ENCODE data around the gene TRIM38. TPM values are rescaled to one million over a fixed set of nuclear protein-coding genes. Genes with fewer than 3 reads are reported as not detected.

The TRIM38 gene
- total RNA-seq, 1 donor from 2014 or later, result 15.8 TPM

DNA sequence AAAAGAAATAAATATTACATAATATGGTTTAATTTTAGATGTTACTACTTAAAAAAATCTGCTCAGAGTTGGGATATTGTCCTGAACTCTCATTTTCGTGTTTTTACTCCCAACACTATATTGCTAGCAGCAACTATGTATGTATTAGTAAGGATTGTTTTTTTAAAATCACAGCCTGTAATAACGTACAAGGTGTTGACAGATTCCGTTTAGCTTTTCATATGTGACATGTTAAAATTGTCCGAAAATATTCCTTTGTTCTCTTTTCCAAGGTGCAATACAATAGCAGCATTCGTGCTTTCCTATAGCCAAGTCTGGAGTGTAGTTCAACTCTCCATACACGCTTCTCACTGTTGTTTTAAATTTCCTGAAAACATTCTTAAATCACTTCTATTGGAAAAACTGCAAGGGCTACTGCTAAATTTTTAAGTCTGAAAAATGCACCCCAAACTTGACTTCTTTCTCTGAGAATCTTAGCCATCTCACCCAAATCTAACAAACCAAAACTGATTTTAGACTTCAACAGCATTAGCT lies 65.7 kb downstream of the TRIM38 start:
- peak overlapping the region; percentile 79 for H3K27ac Mint-ChIP-seq
- no peak for DNase-seq (ENCODE audit: low spot score in 2 of 2, unreplicated experiment in 2 of 2)
- no peak overlapping the region for H3K4me3 Mint-ChIP-seq
- TF ChIP-seq, protein P1, sequence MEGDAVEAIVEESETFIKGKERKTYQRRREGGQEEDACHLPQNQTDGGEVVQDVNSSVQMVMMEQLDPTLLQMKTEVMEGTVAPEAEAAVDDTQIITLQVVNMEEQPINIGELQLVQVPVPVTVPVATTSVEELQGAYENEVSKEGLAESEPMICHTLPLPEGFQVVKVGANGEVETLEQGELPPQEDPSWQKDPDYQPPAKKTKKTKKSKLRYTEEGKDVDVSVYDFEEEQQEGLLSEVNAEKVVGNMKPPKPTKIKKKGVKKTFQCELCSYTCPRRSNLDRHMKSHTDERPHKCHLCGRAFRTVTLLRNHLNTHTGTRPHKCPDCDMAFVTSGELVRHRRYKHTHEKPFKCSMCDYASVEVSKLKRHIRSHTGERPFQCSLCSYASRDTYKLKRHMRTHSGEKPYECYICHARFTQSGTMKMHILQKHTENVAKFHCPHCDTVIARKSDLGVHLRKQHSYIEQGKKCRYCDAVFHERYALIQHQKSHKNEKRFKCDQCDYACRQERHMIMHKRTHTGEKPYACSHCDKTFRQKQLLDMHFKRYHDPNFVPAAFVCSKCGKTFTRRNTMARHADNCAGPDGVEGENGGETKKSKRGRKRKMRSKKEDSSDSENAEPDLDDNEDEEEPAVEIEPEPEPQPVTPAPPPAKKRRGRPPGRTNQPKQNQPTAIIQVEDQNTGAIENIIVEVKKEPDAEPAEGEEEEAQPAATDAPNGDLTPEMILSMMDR (IDR thresholded peaks at IDR 0.05; ENCODE audit: unreplicated experiment), result no peak
- peaks cover 50% of the 10 kb centered on the region for H3K4me1 Mint-ChIP-seq
- H3K36me3 Mint-ChIP-seq, result no peaks in the 10 kb centered on the region
- no peaks in the 10 kb centered on the region for H3K27me3 Mint-ChIP-seq (ENCODE audit: low read depth)
- no peaks in the 10 kb centered on the region for H3K9me3 Mint-ChIP-seq

DNA sequence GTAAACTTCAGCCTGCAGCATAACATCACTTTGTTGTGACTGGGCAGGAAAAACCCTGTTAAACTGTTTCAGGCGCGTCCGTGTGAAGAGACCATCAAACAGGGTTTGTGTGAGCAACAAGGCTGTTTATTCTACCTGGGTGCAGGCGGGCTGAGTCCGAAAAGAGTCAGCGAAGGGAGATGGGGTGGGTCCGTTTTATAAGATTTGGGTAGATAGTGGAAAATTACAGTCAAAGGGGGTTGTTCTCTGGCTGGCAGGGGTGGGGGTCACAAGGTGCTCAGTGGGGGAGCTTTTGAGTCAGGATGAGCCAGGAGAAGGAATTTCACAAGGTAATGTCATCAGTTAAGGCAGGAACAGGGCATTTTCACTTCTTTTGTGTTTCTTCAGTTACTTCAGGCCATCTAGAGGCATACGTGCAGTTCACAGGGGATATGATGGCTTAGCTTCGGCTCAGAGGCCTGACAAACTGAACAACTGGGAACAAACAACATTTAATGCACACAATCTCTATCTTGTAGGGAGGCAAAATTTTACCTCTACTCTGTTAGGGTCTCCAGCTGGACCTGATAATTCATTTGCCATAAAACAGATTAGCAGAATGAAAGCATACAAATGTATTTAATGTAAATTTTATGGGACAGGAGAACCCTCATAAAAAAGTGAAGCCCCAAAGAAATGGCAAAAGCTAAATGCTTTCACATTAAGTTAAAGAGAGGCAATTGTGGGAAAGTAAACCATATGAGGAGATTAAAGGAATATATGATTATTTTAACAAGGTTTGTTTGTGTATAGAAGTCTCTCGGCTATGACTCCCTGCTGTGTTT lies 66.4 kb downstream of the TRIM38 start:
- no peak overlapping the region for H3K4me3 Mint-ChIP-seq
- TF ChIP-seq, protein P1 (IDR thresholded peaks at IDR 0.05; ENCODE audit: unreplicated experiment), result no peak
- peak overlapping the region; percentile 79 for H3K27ac Mint-ChIP-seq
- H3K27me3 Mint-ChIP-seq (ENCODE audit: low read depth), result no peaks in the 10 kb centered on the region
- DNase-seq (ENCODE audit: low spot score in 2 of 2, unreplicated experiment in 2 of 2), result no peak
- H3K4me1 Mint-ChIP-seq, result peaks cover 54% of the 10 kb centered on the region
- no peaks in the 10 kb centered on the region for H3K36me3 Mint-ChIP-seq
- no peaks in the 10 kb centered on the region for H3K9me3 Mint-ChIP-seq

DNA sequence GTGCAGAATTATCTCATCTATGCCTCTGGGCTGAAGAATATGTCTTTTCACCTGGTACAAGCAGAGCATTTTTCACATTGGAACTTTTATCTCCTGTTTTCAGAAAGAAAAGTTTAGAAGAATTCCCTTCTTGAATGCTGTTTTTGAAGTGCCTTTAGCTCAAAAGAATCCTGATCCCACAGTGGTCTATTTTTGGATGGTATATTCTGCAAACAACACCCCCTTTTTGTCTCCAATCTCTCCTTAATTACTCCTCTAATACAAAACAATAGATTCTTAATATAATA lies 66.9 kb downstream of the TRIM38 start:
- H3K36me3 Mint-ChIP-seq, result no peaks in the 10 kb centered on the region
- DNase-seq (ENCODE audit: low spot score in 2 of 2, unreplicated experiment in 2 of 2), result no peak
- H3K4me1 Mint-ChIP-seq, result peaks cover 58% of the 10 kb centered on the region
- no peak overlapping the region for H3K4me3 Mint-ChIP-seq
- H3K27ac Mint-ChIP-seq, result peak overlapping the region; percentile 79
- H3K27me3 Mint-ChIP-seq (ENCODE audit: low read depth), result no peaks in the 10 kb centered on the region
- TF ChIP-seq, protein P1 (IDR thresholded peaks at IDR 0.05; ENCODE audit: unreplicated experiment), result no peak
- no peaks in the 10 kb centered on the region for H3K9me3 Mint-ChIP-seq

DNA sequence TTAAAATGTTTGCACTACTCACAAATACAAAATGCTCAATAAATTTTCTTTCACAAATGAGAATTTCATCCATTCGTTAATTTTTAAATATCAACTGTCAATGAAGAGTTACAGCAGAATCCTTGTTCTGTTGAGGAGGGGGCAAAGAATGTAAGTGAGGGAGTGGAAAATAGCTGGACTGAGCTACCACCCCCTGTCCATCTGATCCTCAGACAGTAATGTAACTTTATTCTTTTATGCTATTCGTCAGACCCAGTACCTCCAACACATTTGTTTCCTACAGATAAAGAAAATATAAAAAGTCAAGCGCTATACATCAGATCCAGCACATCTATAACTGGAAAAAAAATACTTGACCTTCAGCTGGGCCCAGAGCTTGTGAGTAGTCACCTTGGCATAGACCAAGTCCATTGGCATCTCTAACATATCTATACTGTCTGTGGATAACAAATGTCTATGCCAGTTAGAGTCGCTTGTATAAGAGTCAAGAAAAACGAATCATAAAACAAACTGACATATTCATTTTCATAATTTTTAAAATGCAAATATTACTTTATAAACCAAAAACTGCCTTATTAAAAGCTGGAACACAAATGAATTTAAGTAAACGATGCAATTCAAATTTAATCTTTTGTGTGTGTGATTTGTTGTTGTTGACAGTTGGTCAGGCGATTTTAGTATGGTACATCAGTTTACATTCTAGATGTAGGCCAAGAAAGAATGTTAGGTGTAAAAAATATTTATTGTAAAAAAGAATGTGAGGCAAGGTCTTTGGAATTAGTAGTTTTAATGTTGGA lies 67.5 kb downstream of the TRIM38 start:
- Mint-ChIP-seq H3K9me3 (no peaks in the 10 kb centered on the region), H3K36me3 (no peaks in the 10 kb centered on the region), H3K4me3 (no peak overlapping the region), H3K4me1 (peaks cover 64% of the 10 kb centered on the region), H3K27me3 (ENCODE audit: low read depth) (no peaks in the 10 kb centered on the region), H3K27ac (peak overlapping the region; percentile 10)
- TF ChIP-seq, protein P1 (IDR thresholded peaks at IDR 0.05; ENCODE audit: unreplicated experiment), result no peak
- DNase-seq (ENCODE audit: low spot score in 2 of 2, unreplicated experiment in 2 of 2), result no peak

DNA sequence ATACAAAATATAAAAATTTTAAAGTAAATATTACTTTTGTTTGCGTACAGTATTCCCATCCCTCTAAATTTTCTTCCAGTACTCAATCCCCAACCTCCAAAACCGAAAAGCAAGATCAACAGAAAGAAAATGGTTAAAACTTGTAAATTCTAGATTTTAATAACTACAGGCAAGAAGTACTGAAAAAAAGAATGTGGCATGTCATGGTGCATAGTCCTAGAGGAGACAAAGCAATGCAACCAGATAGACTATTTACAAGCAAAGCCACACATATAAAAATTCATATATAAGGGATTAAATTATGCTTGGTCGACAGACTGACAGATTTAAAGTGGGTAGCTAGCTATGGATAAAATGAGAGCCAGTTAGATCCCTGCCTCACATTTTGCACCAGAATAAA lies 68.1 kb downstream of the TRIM38 start:
- H3K4me1 Mint-ChIP-seq, result peaks cover 62% of the 10 kb centered on the region

More for the DNA sequence above, 68.1 kb downstream of the TRIM38 start:
- no peak overlapping the region for H3K27ac Mint-ChIP-seq
- no peak for DNase-seq (ENCODE audit: low spot score in 2 of 2, unreplicated experiment in 2 of 2)
- no peaks in the 10 kb centered on the region for H3K27me3 Mint-ChIP-seq (ENCODE audit: low read depth)
- TF ChIP-seq, protein P1 (IDR thresholded peaks at IDR 0.05; ENCODE audit: unreplicated experiment), result no peak
- no peaks in the 10 kb centered on the region for H3K36me3 Mint-ChIP-seq
- H3K4me3 Mint-ChIP-seq, result peak overlapping the region; percentile 19
- H3K9me3 Mint-ChIP-seq, result no peaks in the 10 kb centered on the region
